ENCODE measurements around the gene ZFR2. TPM values are rescaled to one million over a fixed set of nuclear protein-coding genes. Genes with fewer than 3 reads are reported as not detected.

The ZFR2 gene
- not detected in 2 replicates for total RNA-seq

DNA sequence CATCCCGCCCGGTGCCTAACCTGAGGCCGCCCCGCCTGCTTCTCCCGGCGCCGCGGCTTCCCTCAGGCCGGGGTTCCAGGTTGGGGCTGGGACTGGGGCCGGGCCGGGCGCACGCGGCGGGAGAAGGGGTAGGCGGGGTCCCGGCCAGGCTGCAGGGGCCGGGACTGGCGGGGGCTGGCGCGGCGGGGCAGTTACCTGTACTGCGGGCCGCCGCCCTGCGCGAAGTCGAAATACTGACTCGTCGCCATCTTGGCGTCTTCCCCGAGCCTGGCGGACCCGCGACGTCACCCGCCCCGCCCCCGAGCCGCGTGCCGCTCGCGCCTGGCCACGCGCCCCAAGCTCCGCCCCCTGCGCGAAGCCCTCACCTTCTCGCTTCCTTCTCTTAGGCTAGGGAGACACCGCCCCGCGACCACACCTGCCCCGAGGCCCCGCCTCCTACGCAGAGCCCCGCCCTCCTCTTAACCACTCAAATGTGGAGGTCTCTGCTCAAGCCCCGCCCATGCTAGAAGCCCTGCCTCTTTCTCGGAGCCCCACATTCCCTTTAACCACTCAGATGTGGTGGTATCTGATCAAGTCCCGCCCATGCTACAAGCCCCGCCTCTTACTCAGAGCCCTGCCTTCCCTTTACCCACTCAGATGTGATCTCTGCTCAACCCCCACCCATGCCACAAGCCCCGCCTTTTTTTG is at the start of gene ZFR2:
Gene ZFR2, minus strand, starts transcription at position 269 of the 687 bp plus-strand sequence. Its CDS starts 21 bp downstream, at position 248.

GRCh38 chr19:3880471-3881271 is 11.8 kb upstream of the ZFR2 start, which contains the start of gene ATCAY:
ATCAY (plus strand) TSS chr19:3880685; CDS start chr19:3885768, 5,083 bp downstream.

DNA sequence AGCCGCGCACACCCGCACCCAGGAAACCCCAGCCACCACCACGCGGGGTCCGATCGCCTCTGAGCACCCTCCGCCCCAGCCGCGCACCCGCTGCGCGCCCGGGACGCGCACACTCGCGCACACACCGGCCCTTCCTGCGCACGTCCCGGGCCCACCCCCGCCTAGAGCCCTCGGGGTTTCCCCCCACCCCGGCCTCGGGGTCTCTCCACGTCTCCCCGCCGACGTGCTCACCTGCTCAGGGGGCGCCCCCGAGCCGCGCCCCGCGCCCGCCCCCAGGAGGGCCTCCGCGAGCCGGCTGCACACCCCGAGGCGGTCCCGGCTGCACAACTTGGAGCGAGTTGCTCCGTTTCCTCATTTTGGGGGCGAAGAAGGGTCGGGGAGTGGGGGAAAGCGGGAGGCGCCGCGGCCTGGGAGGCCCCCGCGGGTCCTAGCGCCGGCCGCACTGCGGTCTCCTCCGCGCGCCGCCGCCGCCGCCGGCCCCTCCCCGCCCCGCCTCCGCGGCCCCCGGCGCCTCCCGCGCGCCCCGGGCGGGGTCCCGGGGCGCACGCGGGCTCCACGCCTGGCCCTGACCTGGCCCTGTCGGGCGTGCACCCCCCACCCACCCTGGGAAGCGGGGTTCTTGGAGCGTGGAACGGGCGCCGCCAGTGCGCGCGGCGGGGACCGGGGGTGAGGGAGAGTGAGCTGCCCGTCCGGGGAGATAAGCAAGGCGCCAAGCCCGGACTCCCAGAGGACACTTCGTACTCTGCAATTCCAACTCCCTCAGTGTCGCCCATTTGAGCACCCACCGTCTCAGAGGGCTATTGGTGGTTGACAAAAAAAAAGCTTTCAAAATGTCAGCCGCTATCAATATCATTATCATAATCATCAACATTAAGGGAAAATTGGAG is 82.7 kb downstream of the ZFR2 start, which contains the start of gene MATK:
Gene MATK, minus strand, starts transcription at position 444 of the 887 bp plus-strand sequence. CDS start 1,246 bp downstream, outside the sequence.

GRCh38 chr19:3771906-3772455 is 96.9 kb downstream of the ZFR2 start, which contains the start of gene RAX2:
RAX2 (minus strand) TSS chr19:3772228; CDS start chr19:3771742, 486 bp downstream.

GRCh38 chr19:3762501-3763459 is 106.1 kb downstream of the ZFR2 start, which contains the start of gene MRPL54:
MRPL54 (plus strand) TSS chr19:3762682; CDS start chr19:3762701, 19 bp downstream.

DNA sequence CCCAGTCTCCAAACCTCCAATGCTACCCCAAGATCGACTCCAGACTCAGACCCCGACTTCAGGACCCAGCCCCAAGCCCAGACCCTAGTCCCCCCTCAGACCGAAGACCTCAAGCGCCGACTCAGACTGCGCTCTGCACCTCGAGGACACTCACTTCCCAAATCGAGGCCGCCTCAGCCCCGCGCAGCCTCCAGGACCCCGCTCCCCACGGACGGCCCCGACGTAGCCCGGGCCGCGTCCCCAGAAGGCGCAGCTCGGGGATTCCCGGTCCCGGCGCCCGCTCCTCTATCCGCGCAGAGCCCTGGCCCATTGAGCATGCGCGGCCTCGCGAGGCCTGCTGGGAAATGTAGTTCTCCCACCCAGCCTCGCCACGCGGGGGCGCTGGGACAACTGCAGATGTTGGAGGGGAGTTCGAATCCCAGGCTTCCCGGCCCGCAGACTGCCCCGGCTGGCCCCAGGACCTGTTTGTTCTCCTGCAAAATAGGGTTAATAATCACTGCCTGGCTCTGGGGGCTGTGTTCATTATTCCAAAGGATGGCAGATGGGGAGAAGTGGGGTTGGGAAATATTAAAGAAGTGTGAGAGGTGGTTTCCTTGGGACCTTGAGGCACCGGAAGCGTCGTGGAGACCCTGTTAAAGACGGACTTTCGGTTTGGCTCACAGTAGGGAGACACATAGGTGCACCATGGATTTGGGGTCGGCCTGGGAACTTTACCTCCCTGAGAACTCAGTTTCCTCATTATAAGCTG is 107.3 kb downstream of the ZFR2 start, which contains the start of gene APBA3:
Gene APBA3, minus strand, starts transcription at position 311 of the 748 bp plus-strand sequence. CDS start 1,428 bp downstream, outside the sequence.

Other genes with a start within 250 kb of the ZFR2 start
- gene CACTIN, start 242.2 kb downstream of the ZFR2 start, total RNA-seq: 18.2 and 24.6 TPM in 2 replicates
- gene PIP5K1C, start 168.6 kb downstream of the ZFR2 start, total RNA-seq: 21.8 and 26.9 TPM in 2 replicates
- not detected in 2 replicates for gene TJP3, start 160.7 kb downstream of the ZFR2 start, total RNA-seq
- 10.6 and 12.2 TPM in 2 replicates for gene APBA3, start 107.3 kb downstream of the ZFR2 start, total RNA-seq
- 48.9 and 52.3 TPM in 2 replicates for gene MRPL54, start 106.4 kb downstream of the ZFR2 start, total RNA-seq
- not detected in 2 replicates for gene RAX2, start 96.8 kb downstream of the ZFR2 start, total RNA-seq
- not detected in 2 replicates for gene MATK, start 82.7 kb downstream of the ZFR2 start, total RNA-seq
- gene ATCAY, start 11.6 kb upstream of the ZFR2 start, total RNA-seq: not detected in 2 replicates
- gene NMRK2, start 64.0 kb upstream of the ZFR2 start, total RNA-seq: not detected in 2 replicates
- 124 and 128 TPM in 2 replicates for gene DAPK3, start 102.1 kb upstream of the ZFR2 start, total RNA-seq
- 2,339 and 2,659 TPM in 2 replicates for gene EEF2, start 116.4 kb upstream of the ZFR2 start, total RNA-seq
- 15.8 and 17.7 TPM in 2 replicates for gene PIAS4, start 138.7 kb upstream of the ZFR2 start, total RNA-seq
- gene ZBTB7A, start 197.9 kb upstream of the ZFR2 start, total RNA-seq: 16.6 and 17.3 TPM in 2 replicates

Data from aortic smooth muscle cell (primary cell).